ENCODE data around the gene MOK.

Gene MOK

DNA sequence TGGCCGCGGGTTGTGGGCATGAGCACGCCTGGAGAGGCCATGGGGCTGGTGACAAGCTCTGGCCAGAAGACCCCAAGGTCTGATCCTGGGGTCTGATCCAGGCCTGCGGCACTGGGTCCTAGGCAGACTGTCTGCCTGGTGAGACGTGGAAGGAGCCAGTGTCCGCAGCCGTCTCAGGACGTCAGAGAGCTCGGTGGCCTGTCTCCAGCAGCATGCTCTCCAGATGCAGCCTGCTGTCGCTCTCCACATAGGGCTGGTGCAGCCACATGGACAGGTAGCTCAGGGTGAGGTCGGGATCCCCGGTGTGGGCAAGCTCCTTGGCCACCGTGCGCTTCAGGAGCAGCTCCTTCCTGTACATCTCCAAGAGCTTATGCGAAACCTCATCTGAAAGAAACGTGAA lies 43.4 kb upstream of the MOK start:
- Histone ChIP-seq H3K4me1 (ENCODE audit: control insufficient read depth in 1 of 2, insufficient read depth in 1 of 2, low read depth in 1 of 2, low read length in 1 of 2) (peaks cover 35 to 37% of the 10 kb centered on the region in 2 experiments), H3K27me3 (no peaks in the 10 kb centered on the region), H3K27ac (peak overlapping the region; percentile 99), H3K4me3 (ENCODE audit: low read depth in 1 of 2, low read length in 1 of 2) (no peak overlapping the region), H3K9me3 (no peaks in the 10 kb centered on the region), H3K36me3 (peaks cover 48% of the 10 kb centered on the region)
- TF ChIP-seq, protein P1, sequence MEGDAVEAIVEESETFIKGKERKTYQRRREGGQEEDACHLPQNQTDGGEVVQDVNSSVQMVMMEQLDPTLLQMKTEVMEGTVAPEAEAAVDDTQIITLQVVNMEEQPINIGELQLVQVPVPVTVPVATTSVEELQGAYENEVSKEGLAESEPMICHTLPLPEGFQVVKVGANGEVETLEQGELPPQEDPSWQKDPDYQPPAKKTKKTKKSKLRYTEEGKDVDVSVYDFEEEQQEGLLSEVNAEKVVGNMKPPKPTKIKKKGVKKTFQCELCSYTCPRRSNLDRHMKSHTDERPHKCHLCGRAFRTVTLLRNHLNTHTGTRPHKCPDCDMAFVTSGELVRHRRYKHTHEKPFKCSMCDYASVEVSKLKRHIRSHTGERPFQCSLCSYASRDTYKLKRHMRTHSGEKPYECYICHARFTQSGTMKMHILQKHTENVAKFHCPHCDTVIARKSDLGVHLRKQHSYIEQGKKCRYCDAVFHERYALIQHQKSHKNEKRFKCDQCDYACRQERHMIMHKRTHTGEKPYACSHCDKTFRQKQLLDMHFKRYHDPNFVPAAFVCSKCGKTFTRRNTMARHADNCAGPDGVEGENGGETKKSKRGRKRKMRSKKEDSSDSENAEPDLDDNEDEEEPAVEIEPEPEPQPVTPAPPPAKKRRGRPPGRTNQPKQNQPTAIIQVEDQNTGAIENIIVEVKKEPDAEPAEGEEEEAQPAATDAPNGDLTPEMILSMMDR (IDR thresholded peaks at IDR 0.05): no peak

GRCh38 chr14:102346645-102347044 lies 41.7 kb upstream of the MOK start:
- TF ChIP-seq, protein P1 (IDR thresholded peaks at IDR 0.05): no peak
- Histone ChIP-seq H3K4me1 (ENCODE audit: control insufficient read depth in 1 of 2, insufficient read depth in 1 of 2, low read depth in 1 of 2, low read length in 1 of 2) (peaks cover 18 to 20% of the 10 kb centered on the region in 2 experiments), H3K36me3 (peaks cover 66% of the 10 kb centered on the region), H3K9me3 (no peaks in the 10 kb centered on the region), H3K27me3 (no peaks in the 10 kb centered on the region), H3K4me3 (ENCODE audit: low read depth in 1 of 2, low read length in 1 of 2) (no peak overlapping the region), H3K27ac (no peak overlapping the region)

- no peak overlapping the region for H3K27ac ChIP-seq
- peaks cover 80% of the 10 kb centered on the region for H3K36me3 ChIP-seq
- H3K27me3 ChIP-seq: no peaks in the 10 kb centered on the region
- peaks cover 3 to 6% of the 10 kb centered on the region in 2 experiments for H3K4me1 ChIP-seq (ENCODE audit: control insufficient read depth in 1 of 2, insufficient read depth in 1 of 2, low read depth in 1 of 2, low read length in 1 of 2)
- H3K9me3 ChIP-seq: no peaks in the 10 kb centered on the region
- TF ChIP-seq, protein P1 (IDR thresholded peaks at IDR 0.05): no peak
- H3K4me3 ChIP-seq (ENCODE audit: low read depth in 1 of 2, low read length in 1 of 2): no peak overlapping the region
Observed at GRCh38 chr14:102345232-102345631, 40.3 kb upstream of the MOK start.

- Histone ChIP-seq H3K9me3 (no peaks in the 10 kb centered on the region), H3K27ac (no peak overlapping the region), H3K36me3 (peaks cover 82% of the 10 kb centered on the region), H3K4me3 (ENCODE audit: low read depth in 1 of 2, low read length in 1 of 2) (no peak overlapping the region), H3K27me3 (no peaks in the 10 kb centered on the region), H3K4me1 (ENCODE audit: control insufficient read depth in 1 of 2, insufficient read depth in 1 of 2, low read depth in 1 of 2, low read length in 1 of 2) (no peaks in the 10 kb centered on the region)
- TF ChIP-seq, protein P1 (IDR thresholded peaks at IDR 0.05): no peak
Observed at GRCh38 chr14:102344485-102344884, 39.5 kb upstream of the MOK start.

DNA sequence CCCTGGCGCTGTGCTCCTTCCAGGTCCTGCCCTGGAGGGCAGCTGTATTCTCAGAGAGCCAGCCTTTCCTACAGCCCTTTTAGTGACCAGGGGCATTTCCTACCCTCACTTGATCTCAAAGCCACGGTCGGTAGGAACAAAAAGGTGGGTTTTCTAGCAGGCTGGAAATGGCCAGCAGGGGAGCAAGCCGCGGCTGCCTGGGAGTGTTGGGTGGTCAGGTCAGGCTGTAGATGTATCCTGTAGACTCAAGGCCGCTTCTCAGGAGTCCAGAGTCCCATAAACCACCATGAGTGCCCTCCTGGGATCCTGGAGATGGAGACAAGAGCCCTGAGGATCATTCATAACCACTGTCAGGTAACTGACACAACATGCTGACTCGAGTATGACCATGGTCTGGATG lies 39.1 kb upstream of the MOK start:
- H3K9me3 ChIP-seq: no peaks in the 10 kb centered on the region
- H3K4me1 ChIP-seq (ENCODE audit: control insufficient read depth in 1 of 2, insufficient read depth in 1 of 2, low read depth in 1 of 2, low read length in 1 of 2): no peaks in the 10 kb centered on the region
- peaks cover 85% of the 10 kb centered on the region for H3K36me3 ChIP-seq
- no peak overlapping the region for H3K4me3 ChIP-seq (ENCODE audit: low read depth in 1 of 2, low read length in 1 of 2)
- H3K27ac ChIP-seq: no peak overlapping the region
- TF ChIP-seq, protein P1 (IDR thresholded peaks at IDR 0.05): no peak
- no peaks in the 10 kb centered on the region for H3K27me3 ChIP-seq

GRCh38 chr14:102342238-102342637 lies 37.3 kb upstream of the MOK start:
- Histone ChIP-seq H3K27ac (no peak overlapping the region), H3K27me3 (no peaks in the 10 kb centered on the region), H3K4me1 (ENCODE audit: control insufficient read depth in 1 of 2, insufficient read depth in 1 of 2, low read depth in 1 of 2, low read length in 1 of 2) (no peaks in the 10 kb centered on the region), H3K9me3 (no peaks in the 10 kb centered on the region), H3K4me3 (ENCODE audit: low read depth in 1 of 2, low read length in 1 of 2) (no peak overlapping the region), H3K36me3 (peaks cover 87% of the 10 kb centered on the region)
- TF ChIP-seq, protein P1 (IDR thresholded peaks at IDR 0.05): no peak
